GM23248 (cell line): ENCODE data around the gene KAZN. TPM values are rescaled to one million over a fixed set of nuclear protein-coding genes. Genes with fewer than 3 reads are reported as not detected.

Source experiments
- DNase-seq: peaks from one replicate; pipeline ENCODE4 v3.0.0-alpha.2; 2015
- H2AFZ ChIP-seq: fragments of 200-600 bp; sonication (generic); 2 replicates; pipeline ENCODE4 v1.6.1; 2016; ENCODE audit warnings: antibody characterized with exemption
- H3F3A ChIP-seq: fragments of 200-600 bp; sonication (generic); 2 replicates; pipeline ENCODE4 v1.6.1; 2016; ENCODE audit warnings: mild to moderate bottlenecking, antibody characterized with exemption, mixed run types; ENCODE audit not compliant: insufficient read depth
- H3K27ac ChIP-seq: fragments of 200-600 bp; sonication (generic); 2 replicates; pipeline ENCODE4 v1.5.1; 2016; ENCODE audit warnings: mild to moderate bottlenecking
- H3K27me3 ChIP-seq: fragments of 200-600 bp; sonication (generic); replicated peaks from 2 replicates; pipeline ENCODE4 v1.6.1; 2016; ENCODE audit warnings: mild to moderate bottlenecking; ENCODE audit not compliant: insufficient read depth
- H3K36me3 ChIP-seq: fragments of 200-600 bp; sonication (generic); 2 replicates; pipeline ENCODE4 v1.6.1; 2016; ENCODE audit warnings: low read depth, mild to moderate bottlenecking
- H3K4me1 ChIP-seq: fragments of 200-600 bp; sonication (generic); 2 replicates; pipeline ENCODE4 v1.6.1; 2016; ENCODE audit warnings: mild to moderate bottlenecking; ENCODE audit not compliant: insufficient read depth
- H3K4me2 ChIP-seq: fragments of 200-600 bp; sonication (generic); one replicate; pipeline ENCODE4 v1.6.1; 2016; ENCODE audit warnings: mild to moderate bottlenecking; ENCODE audit not compliant: unreplicated experiment
- H3K4me3 ChIP-seq: fragments of 200-600 bp; sonication (generic); 2 replicates; pipeline ENCODE4 v1.5.1; 2016; ENCODE audit warnings: mild to moderate bottlenecking
- H3K79me2 ChIP-seq: fragments of 200-600 bp; sonication (generic); 2 replicates; pipeline ENCODE4 v1.6.1; 2016; ENCODE audit warnings: mild to moderate bottlenecking; ENCODE audit not compliant: insufficient read depth
- H3K9ac ChIP-seq: fragments of 200-600 bp; sonication (generic); 2 replicates; pipeline ENCODE4 v1.6.1; 2016; ENCODE audit warnings: mild to moderate bottlenecking
- H3K9me2 ChIP-seq: fragments of 200-600 bp; sonication (generic); 2 replicates; pipeline ENCODE4 v1.6.1; 2016; ENCODE audit warnings: mixed run types, mild to moderate bottlenecking, moderate library complexity; ENCODE audit not compliant: insufficient read depth
- H3K9me3 ChIP-seq: fragments of 200-600 bp; sonication (generic); one replicate; pipeline ENCODE4 v1.6.1; 2017; ENCODE audit warnings: low read depth
- H4K20me1 ChIP-seq: fragments of 200-600 bp; sonication (generic); 2 replicates; pipeline ENCODE4 v1.6.0; 2016; ENCODE audit not compliant: insufficient read depth
- EZH2 ChIP-seq: fragments of 200-600 bp; sonication (generic); IDR thresholded peaks from 2 replicates; pipeline ENCODE4 v1.6.1; 2018; ENCODE audit warnings: antibody characterized with exemption, mild to moderate bottlenecking; ENCODE audit not compliant: insufficient read depth, poor library complexity, severe bottlenecking
- EZH2phosphoT487 ChIP-seq: fragments of 200-600 bp; sonication (generic); IDR thresholded peaks from 2 replicates; pipeline ENCODE4 v1.6.1; 2018; ENCODE audit warnings: antibody characterized with exemption, moderate library complexity, mild to moderate bottlenecking, low read depth; ENCODE audit not compliant: insufficient read depth
- WGBS, 2 experiments: methylation state at CpG; one replicate each; pipeline ENCODE4 v1.1.6; 2015 to 2017; ENCODE audit warnings: low lambda C conversion rate in 2 of 2, low coverage in 1 of 2; ENCODE audit errors: missing lambda C conversion rate in 2 of 2; 5-methylcytosine and 5-hydroxymethylcytosine counted together
- in situ Hi-C: fragments of 300-500 bp; cut with MboI; formaldehyde crosslinking; loops from 2 replicates; pipeline ENCODE4 v1.15.0; 2020
- polyA plus RNA-seq: library from polyadenylated mRNA; unstranded; fragments of >200 nt; fragmentation: Nextera tagmentation; extraction: Ambion mirVana; gene quantifications from 2 replicates; pipeline ENCODE4 v1.2.1, GENCODE V29; 2016
- total RNA-seq: library from RNA; depleted of rRNA; stranded (reverse); fragments of >200 nt; shearing (Covaris generic); gene quantifications from 2 replicates; pipeline ENCODE4 v1.2.3, GENCODE V29; 2014

Gene KAZN
- total and polyA plus RNA-seq, 2 experiments from 2014 or later: 4.9 to 7.2 TPM

DNA sequence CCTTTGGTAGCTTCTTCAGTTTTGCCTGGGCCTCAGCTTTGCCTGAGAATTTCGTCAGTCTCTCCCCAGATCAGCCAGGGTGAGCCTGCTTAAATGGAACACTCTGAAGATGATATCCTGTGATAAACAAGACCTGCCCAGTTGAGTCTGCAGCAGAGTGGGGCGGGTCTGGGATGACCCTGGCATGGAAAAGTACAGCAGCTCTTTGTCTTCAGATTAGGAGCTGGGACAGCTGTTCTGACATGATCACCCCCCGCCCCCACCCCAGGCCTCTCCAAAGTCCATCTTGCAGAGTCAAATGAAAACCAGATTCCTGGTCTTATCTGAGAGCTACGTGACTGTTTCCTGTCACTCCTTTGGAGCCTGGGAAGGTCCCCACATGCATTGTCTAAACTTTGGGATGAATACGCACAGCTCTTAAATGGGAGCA, 552.9 kb downstream of the KAZN start:
- no peaks in the 10 kb centered on the region for H3K79me2 ChIP-seq
- no peaks in the 10 kb centered on the region for H3K36me3 ChIP-seq
- H4K20me1 ChIP-seq: no peaks in the 10 kb centered on the region
- H2AFZ ChIP-seq: no peak overlapping the region
- no peaks in the 10 kb centered on the region for H3F3A ChIP-seq
- H3K4me1 ChIP-seq: no peaks in the 10 kb centered on the region
- no peak overlapping the region for H3K9ac ChIP-seq
- H3K27ac ChIP-seq: no peak overlapping the region
- DNase-seq: no peak
- H3K9me3 ChIP-seq: no peaks in the 10 kb centered on the region
- in situ Hi-C loops: no loop called here
- H3K4me3 ChIP-seq: no peak overlapping the region
- TF ChIP-seq EZH2 (no peak), EZH2phosphoT487 (no peak)
- 26 to 27% methylated on average over 5 of the region's 5 CpGs for WGBS, 2 experiments
- H3K9me2 ChIP-seq: no peaks in the 10 kb centered on the region
- H3K4me2 ChIP-seq: no peak overlapping the region
- H3K27me3 ChIP-seq: peaks cover 19% of the 10 kb centered on the region

DNA sequence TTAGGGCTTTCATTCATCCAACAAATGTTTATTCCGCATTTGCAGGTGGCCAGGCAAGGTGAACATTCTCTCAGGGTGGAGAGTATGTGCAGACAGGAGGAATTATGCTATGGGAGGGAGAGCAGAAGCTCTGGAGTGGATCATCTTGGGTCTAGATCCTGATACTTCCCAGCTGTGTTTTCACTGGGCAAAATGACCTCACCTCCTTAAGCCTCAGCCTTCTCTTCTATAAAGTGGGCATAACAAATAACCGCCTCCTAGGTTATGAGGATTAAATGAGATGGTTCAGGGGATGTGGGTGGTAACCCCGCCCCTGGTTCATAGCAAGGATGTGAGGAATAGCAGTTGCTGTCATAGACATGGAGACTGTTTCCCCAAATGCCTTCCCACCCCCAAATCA, 553.4 kb downstream of the KAZN start:
- in situ Hi-C loops: no loop called here
- Histone ChIP-seq H3K4me3 (no peak overlapping the region), H3K4me1 (no peaks in the 10 kb centered on the region), H3K4me2 (no peak overlapping the region), H3K36me3 (no peaks in the 10 kb centered on the region), H3K9me3 (no peaks in the 10 kb centered on the region), H3F3A (no peaks in the 10 kb centered on the region), H2AFZ (no peak overlapping the region), H3K27me3 (peaks cover 19% of the 10 kb centered on the region), H4K20me1 (no peaks in the 10 kb centered on the region), H3K9ac (no peak overlapping the region), H3K9me2 (no peaks in the 10 kb centered on the region), H3K79me2 (no peaks in the 10 kb centered on the region), H3K27ac (no peak overlapping the region)
- DNase-seq: no peak
- WGBS, 2 experiments: 58 to 62% methylated on average over 3 of the region's 3 CpGs
- TF ChIP-seq EZH2phosphoT487 (no peak), EZH2 (no peak)

DNA sequence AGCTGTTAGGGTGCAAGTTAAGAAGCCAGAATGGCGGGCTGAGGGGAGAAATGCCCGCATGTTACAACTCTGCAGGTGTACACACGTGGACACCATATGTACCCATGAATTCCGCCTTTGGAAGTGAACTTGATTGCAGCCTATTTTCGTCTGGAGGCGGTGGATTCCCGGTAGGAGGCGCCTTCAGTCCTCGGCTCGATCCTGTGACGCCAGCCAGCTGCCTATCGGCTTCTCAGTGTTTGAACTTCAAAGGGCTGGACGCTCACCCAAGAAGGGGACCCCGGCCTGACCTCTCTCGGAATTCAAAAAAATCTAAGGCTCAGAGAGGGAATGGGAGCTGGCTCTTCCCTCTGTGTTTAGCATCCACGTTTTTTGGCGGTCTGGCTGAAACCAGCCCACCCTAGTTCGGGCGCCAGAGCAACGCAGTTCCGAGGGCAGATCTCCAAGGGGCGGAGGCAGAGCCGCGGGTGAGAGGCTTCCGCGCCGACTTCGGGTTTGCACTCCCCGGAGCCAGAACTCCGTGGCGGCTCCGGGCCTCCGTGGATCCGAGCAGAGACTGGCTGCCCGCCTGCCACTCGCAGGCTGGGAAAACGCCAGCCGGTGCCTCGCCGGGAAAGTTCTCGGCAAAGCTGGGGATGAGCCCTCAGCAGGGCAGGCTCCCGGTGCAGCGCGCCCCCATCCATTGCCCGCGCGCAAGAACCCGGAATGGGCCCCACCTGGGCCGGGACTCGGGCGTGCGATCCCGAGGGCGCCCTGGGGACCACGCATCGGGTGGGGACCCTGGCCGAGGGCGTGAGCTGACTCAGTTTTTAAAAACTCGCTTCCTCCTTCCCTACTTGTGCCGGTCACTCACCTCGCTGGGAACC, 554.1 kb downstream of the KAZN start:
- 1% methylated on average over 59 to 61 of the region's 61 CpGs for WGBS, 2 experiments
- Histone ChIP-seq H3K27ac (no peak overlapping the region), H3K4me3 (peak overlapping the region; percentile 75), H4K20me1 (no peaks in the 10 kb centered on the region), H3K27me3 (peaks cover 19% of the 10 kb centered on the region), H3K4me2 (peak overlapping the region; percentile 85), H3K4me1 (no peaks in the 10 kb centered on the region), H3F3A (no peaks in the 10 kb centered on the region), H2AFZ (peak overlapping the region; percentile 80), H3K9me3 (no peaks in the 10 kb centered on the region), H3K9ac (peak overlapping the region; percentile 58), H3K79me2 (no peaks in the 10 kb centered on the region), H3K36me3 (no peaks in the 10 kb centered on the region), H3K9me2 (no peaks in the 10 kb centered on the region)
- TF ChIP-seq EZH2: no peak
- no peak for TF ChIP-seq EZH2phosphoT487
- peak; percentile 94 for DNase-seq
- in situ Hi-C loops: no loop called here

DNA sequence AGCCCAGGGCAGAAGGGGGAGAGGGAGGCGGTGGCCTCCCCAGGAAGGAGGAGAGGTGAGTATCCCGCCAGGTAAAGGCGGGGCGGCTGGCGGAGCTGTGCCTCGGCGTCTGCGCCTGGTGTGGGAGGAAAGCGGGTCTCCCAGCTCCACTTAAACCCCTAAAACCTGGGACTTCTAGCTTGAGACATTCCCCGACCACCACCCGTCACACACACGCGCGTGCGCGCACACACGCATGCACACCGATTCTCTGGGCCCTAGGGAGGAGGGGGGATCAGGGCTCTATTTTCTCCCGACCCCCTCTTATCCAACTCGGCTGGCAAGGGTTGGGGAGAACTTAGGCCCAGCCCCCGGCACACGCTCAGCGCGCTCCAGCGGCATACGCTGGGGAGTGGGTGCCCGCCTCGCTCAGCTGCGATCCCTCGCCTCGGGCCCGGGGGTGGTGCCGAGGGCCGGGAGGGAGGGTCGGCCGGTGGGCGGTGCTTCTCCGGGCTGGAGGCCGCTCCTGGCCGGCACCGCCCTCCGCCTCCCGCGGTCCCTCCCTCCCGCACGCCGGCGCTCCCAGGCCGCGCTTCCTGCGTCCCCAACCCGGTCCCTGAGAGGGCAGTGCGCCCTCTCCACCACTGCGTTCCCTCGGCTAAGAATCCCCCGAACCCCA, 554.8 kb downstream of the KAZN start, which contains the start of gene TMEM51:
Gene TMEM51, plus strand, starts transcription at position 564 of the 658 bp plus-strand sequence. CDS start 61,341 bp downstream, outside the sequence.
- no peak for TF ChIP-seq EZH2
- no peak for TF ChIP-seq EZH2phosphoT487
- Histone ChIP-seq H3K4me3 (peak within 1 kb of the TSS; percentile 75), H4K20me1 (no peaks in the 10 kb centered on the region), H3K27ac (no peak within 1 kb of the TSS), H3K9me3 (no peaks in the 10 kb centered on the region), H2AFZ (peak within 1 kb of the TSS; percentile 80), H3K27me3 (peaks cover 19% of the 10 kb centered on the region), H3K9ac (peak within 1 kb of the TSS; percentile 58), H3K9me2 (no peaks in the 10 kb centered on the region), H3K4me2 (peak within 1 kb of the TSS; percentile 85), H3F3A (no peaks in the 10 kb centered on the region), H3K4me1 (no peaks in the 10 kb centered on the region), H3K36me3 (no peaks in the 10 kb centered on the region), H3K79me2 (no peaks in the 10 kb centered on the region)
- DNase-seq: peak; percentile 56
- WGBS, 2 experiments: 0% methylated on average over 24 to 39 of the region's 56 CpGs
- in situ Hi-C loops: no loop called here
